MM.1S (cell line): ENCODE data around the gene TMEM60.

Experiments
- EZH2 ChIP-seq: fragments of 300-600 bp; sonication (generic); optimal IDR thresholded peaks from 2 replicates; pipeline ENCODE3; 2017; ENCODE audit warnings: low read depth, mild to moderate bottlenecking, antibody characterized with exemption, low read length, mixed read lengths
- TF ChIP-seq, protein P1 (sequence below): fragments of 300-600 bp; sonication (generic); IDR thresholded peaks from 2 replicates; pipeline ENCODE4 v1.5.1; 2016; ENCODE audit warnings: antibody characterized with exemption, low read length, mixed read lengths

- TF ChIP-seq, protein P1, sequence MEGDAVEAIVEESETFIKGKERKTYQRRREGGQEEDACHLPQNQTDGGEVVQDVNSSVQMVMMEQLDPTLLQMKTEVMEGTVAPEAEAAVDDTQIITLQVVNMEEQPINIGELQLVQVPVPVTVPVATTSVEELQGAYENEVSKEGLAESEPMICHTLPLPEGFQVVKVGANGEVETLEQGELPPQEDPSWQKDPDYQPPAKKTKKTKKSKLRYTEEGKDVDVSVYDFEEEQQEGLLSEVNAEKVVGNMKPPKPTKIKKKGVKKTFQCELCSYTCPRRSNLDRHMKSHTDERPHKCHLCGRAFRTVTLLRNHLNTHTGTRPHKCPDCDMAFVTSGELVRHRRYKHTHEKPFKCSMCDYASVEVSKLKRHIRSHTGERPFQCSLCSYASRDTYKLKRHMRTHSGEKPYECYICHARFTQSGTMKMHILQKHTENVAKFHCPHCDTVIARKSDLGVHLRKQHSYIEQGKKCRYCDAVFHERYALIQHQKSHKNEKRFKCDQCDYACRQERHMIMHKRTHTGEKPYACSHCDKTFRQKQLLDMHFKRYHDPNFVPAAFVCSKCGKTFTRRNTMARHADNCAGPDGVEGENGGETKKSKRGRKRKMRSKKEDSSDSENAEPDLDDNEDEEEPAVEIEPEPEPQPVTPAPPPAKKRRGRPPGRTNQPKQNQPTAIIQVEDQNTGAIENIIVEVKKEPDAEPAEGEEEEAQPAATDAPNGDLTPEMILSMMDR, result no peak
- TF ChIP-seq EZH2, result no peak
Observed at GRCh38 chr7:77766801-77767605, 31.2 kb downstream of the TMEM60 start.
